NB4 (cell line): ENCODE results near the gene TRMT1.

Source experiments
- MYC ChIP-seq: IDR thresholded peaks from 2 replicates; pipeline ENCODE4 v1.6.1; 2011; ENCODE audit warnings: low read depth, low read length
- TF ChIP-seq, protein P1 (sequence below): IDR thresholded peaks from one replicate; pipeline ENCODE4 v1.5.1; 2012; ENCODE audit warnings: low read depth, low read length

DNA sequence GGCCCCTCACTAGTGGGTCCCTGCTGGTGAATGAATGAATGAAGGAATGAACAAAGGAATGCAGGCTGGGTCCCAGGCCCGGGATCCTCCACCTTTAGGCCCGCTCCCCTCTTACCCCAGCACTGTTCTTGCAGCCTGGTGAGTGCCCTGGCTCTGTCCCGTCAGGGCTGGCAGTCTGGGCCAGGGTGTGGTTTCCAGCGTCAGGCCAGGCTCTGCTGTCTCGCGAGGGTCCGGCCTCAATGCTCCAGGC, 14.2 kb downstream of the TRMT1 start:
- TF ChIP-seq MYC: no peak
- TF ChIP-seq, protein P1, sequence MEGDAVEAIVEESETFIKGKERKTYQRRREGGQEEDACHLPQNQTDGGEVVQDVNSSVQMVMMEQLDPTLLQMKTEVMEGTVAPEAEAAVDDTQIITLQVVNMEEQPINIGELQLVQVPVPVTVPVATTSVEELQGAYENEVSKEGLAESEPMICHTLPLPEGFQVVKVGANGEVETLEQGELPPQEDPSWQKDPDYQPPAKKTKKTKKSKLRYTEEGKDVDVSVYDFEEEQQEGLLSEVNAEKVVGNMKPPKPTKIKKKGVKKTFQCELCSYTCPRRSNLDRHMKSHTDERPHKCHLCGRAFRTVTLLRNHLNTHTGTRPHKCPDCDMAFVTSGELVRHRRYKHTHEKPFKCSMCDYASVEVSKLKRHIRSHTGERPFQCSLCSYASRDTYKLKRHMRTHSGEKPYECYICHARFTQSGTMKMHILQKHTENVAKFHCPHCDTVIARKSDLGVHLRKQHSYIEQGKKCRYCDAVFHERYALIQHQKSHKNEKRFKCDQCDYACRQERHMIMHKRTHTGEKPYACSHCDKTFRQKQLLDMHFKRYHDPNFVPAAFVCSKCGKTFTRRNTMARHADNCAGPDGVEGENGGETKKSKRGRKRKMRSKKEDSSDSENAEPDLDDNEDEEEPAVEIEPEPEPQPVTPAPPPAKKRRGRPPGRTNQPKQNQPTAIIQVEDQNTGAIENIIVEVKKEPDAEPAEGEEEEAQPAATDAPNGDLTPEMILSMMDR: no peak
